Spleen (tissue), 11 donors: ENCODE data around the gene SBF1. TPM values are rescaled to one million over a fixed set of nuclear protein-coding genes. Genes with fewer than 3 reads are reported as not detected.

ENCODE experiments used
- DNase-seq: peaks from one replicate; pipeline ENCODE4 v3.0.0-alpha.2; 2020
- H3K27ac ChIP-seq, 8 donors: fragments of 200-600 bp; sonication (generic) in 7 of 8; 1 replicate in 4 of 8; 2 replicates in 4 of 8; pipeline versions ENCODE4 v1.5.0 to v1.8.0; 2016 to 2021; ENCODE audit warnings: inconsistent platforms in 4 of 8, mild to moderate bottlenecking in 4 of 8, moderate library complexity in 1 of 8
- H3K27me3 ChIP-seq, 7 donors: fragments of 200-600 bp; sonication (generic) in 6 of 7; replicated peaks in 1 of 7; 1 replicate in 4 of 7; 2 replicates in 3 of 7; pipeline versions ENCODE4 v1.5.0 to v1.8.0; 2016 to 2021; ENCODE audit warnings: inconsistent platforms in 3 of 7, mild to moderate bottlenecking in 1 of 7
- H3K36me3 ChIP-seq, 6 donors: fragments of 200-600 bp; sonication (generic) in 5 of 6; 1 replicate in 4 of 6; 2 replicates in 2 of 6; pipeline versions ENCODE4 v1.5.0 to v1.8.0; 2016 to 2021; ENCODE audit warnings: inconsistent platforms in 2 of 6
- H3K4me1 ChIP-seq, 6 donors: fragments of 200-600 bp; sonication (generic) in 5 of 6; 1 replicate in 3 of 6; 2 replicates in 3 of 6; pipeline versions ENCODE4 v1.5.0 to v1.8.0; 2016 to 2021; ENCODE audit warnings: inconsistent platforms in 3 of 6
- H3K4me3 ChIP-seq, 8 donors: fragments of 200-600 bp; sonication (generic) in 7 of 8; 1 replicate in 4 of 8; 2 replicates in 4 of 8; pipeline versions ENCODE4 v1.5.0 to v1.8.0; 2016 to 2021; ENCODE audit warnings: inconsistent platforms in 4 of 8, mild to moderate bottlenecking in 4 of 8, moderate library complexity in 2 of 8
- H3K9me3 ChIP-seq, 8 donors: fragments of 200-600 bp; sonication (generic) in 7 of 8; 1 replicate in 4 of 8; 2 replicates in 4 of 8; pipeline versions ENCODE4 v1.5.0 to v1.8.0; 2016 to 2021; ENCODE audit warnings: inconsistent platforms in 4 of 8
- CTCF ChIP-seq, 11 experiments: fragments of 200-600 bp in 7 of 11; fragments of 450-650 bp in 4 of 11; sonication (generic) in 4 of 11; IDR thresholded peaks in 8 of 11; conservative IDR thresholded peaks in 3 of 11; 1 replicate in 7 of 11; 2 replicates in 4 of 11; pipeline versions ENCODE4 v1.4.0 to v1.8.0; 2016 to 2021; ENCODE audit warnings: antibody characterized with exemption in 11 of 11, inconsistent platforms in 4 of 11, mild to moderate bottlenecking in 1 of 11
- POLR2A ChIP-seq, 3 donors: fragments of 450-650 bp; IDR thresholded peaks; one replicate each; pipeline ENCODE4 v1.5.1; 2017; ENCODE audit warnings: antibody characterized with exemption in 3 of 3, mild to moderate bottlenecking in 1 of 3
- POLR2AphosphoS5 ChIP-seq, 3 donors: sonication (generic); formaldehyde crosslinking; IDR thresholded peaks; one replicate each; pipeline ENCODE4 v1.5.1; 2017; ENCODE audit warnings: antibody characterized with exemption in 3 of 3
- WGBS, 5 donors: extraction: QIAGEN DNeasy Blood & Tissue Kit in 3 of 5; methylation state at CpG; one replicate each; pipeline versions ENCODE4 v1.1.5 to v1.1.7; 2013 to 2018; 5-methylcytosine and 5-hydroxymethylcytosine counted together
- intact Hi-C: fragments of 100-400 bp; cut with DNase I; formaldehyde crosslinking; loops from one replicate; pipeline ENCODE4 v1.15.0; 2023; ENCODE audit warnings: low total_unique reads
- polyA plus RNA-seq, 3 donors: library from polyadenylated mRNA; stranded (reverse); fragments of 200-250 nt; gene quantifications; one replicate each; pipeline ENCODE4 v1.2.1, GENCODE V29; 2013
- total RNA-seq, 7 donors: library from RNA; depleted of rRNA in 3 of 7; stranded (reverse); fragments of >200 nt in 3 of 7; fragmentation: NEBNext Ultra II Directional in 4 of 7; extraction: Animal tissue kit (Norgen Biotek cat#: 25700) in 4 of 7; gene quantifications; one replicate each; pipeline versions ENCODE4 v1.1.0 to v1.2.1, GENCODE V29; 2016 to 2021
- donor health status: healthy with polysubstance abuse.
- donor health status: DM: no; HTN: no; CAD: no; lungs with moderate emphysema.
- donor health status: DM: no; HTN: no; CAD: no.
- donor health status: Bipolar disorder and iron deficiency.
- donor health status: healthy.
- donor health status: DM: no; HTN: no; CAD: no.
- donor health status: DM: yes; HTN: yes; CAD: no.

SBF1 gene
- total and polyA plus RNA-seq, 10 donors: 35.7 to 96.9 (median 75.3) TPM

- 86 to 100% (median 94%) methylated on average over 2 to 8 of the region's 8 CpGs for WGBS, 5 donors
- Histone ChIP-seq H3K4me1 (peaks cover 3 to 23% (median 5%) of the 10 kb centered on the region in 6 donors), H3K27me3 (no peaks in the 10 kb centered on the region), H3K36me3 (peaks cover 0 to 95% (median 74%) of the 10 kb centered on the region in 6 donors), H3K9me3 (no peaks in the 10 kb centered on the region), H3K4me3 (no peak overlapping the region), H3K27ac (no peak overlapping the region)
- TF ChIP-seq POLR2AphosphoS5 (IDR thresholded peaks at IDR 0.05) (no peak), CTCF (IDR thresholded peaks at IDR 0.05 in 8 of 11, conservative IDR thresholded peaks at IDR 0.05 in 3 of 11) (no peak), POLR2A (IDR thresholded peaks at IDR 0.05) (no peak)
- intact Hi-C loops: no loop called here
- no peak for DNase-seq
Measured at GRCh38 chr22:50519151-50519550, 44.3 kb upstream of the SBF1 start.

GRCh38 chr22:50518606-50519005 lies 43.8 kb upstream of the SBF1 start:
- no peak for TF ChIP-seq CTCF (IDR thresholded peaks at IDR 0.05 in 8 of 11, conservative IDR thresholded peaks at IDR 0.05 in 3 of 11)
- TF ChIP-seq POLR2AphosphoS5 (IDR thresholded peaks at IDR 0.05): no peak
- TF ChIP-seq POLR2A (IDR thresholded peaks at IDR 0.05): no peak
- DNase-seq: no peak
- Histone ChIP-seq H3K4me3 (no peak overlapping the region), H3K4me1 (peaks cover 0 to 18% (median 0%) of the 10 kb centered on the region in 6 donors), H3K27ac (no peak overlapping the region), H3K36me3 (peaks cover 0 to 89% (median 69%) of the 10 kb centered on the region in 6 donors), H3K27me3 (no peaks in the 10 kb centered on the region), H3K9me3 (no peaks in the 10 kb centered on the region)
- intact Hi-C loops: no loop called here
- WGBS, 5 donors: 92 to 98% (median 95%) methylated on average over 5 to 7 of the region's 7 CpGs

- TF ChIP-seq POLR2A (IDR thresholded peaks at IDR 0.05) (no peak), CTCF (IDR thresholded peaks at IDR 0.05 in 8 of 11, conservative IDR thresholded peaks at IDR 0.05 in 3 of 11) (no peak), POLR2AphosphoS5 (IDR thresholded peaks at IDR 0.05) (no peak)
- no peaks in the 10 kb centered on the region for H3K9me3 ChIP-seq
- intact Hi-C loops: no loop called here
- no peak overlapping the region for H3K27ac ChIP-seq
- H3K4me1 ChIP-seq: peaks cover 0 to 13% (median 0%) of the 10 kb centered on the region in 6 donors
- no peak overlapping the region for H3K4me3 ChIP-seq
- no peak for DNase-seq
- 87 to 94% (median 90%) methylated on average over 20 of the region's 20 CpGs for WGBS, 5 donors
- peaks cover 0 to 86% (median 60%) of the 10 kb centered on the region in 6 donors for H3K36me3 ChIP-seq
- no peaks in the 10 kb centered on the region for H3K27me3 ChIP-seq
Measured at GRCh38 chr22:50517495-50518260, 42.8 kb upstream of the SBF1 start.

- Histone ChIP-seq H3K27me3 (no peaks in the 10 kb centered on the region), H3K27ac (no peak overlapping the region), H3K9me3 (no peaks in the 10 kb centered on the region), H3K4me1 (peaks cover 0 to 15% (median 0%) of the 10 kb centered on the region in 6 donors), H3K36me3 (peaks cover 0 to 84% (median 52%) of the 10 kb centered on the region in 6 donors), H3K4me3 (no peak overlapping the region)
- 79 to 87% (median 85%) methylated on average over 13 to 16 of the region's 16 CpGs for WGBS, 5 donors
- intact Hi-C loops: no loop called here
- TF ChIP-seq POLR2A (IDR thresholded peaks at IDR 0.05) (no peak), POLR2AphosphoS5 (IDR thresholded peaks at IDR 0.05) (no peak), CTCF (IDR thresholded peaks at IDR 0.05 in 8 of 11, conservative IDR thresholded peaks at IDR 0.05 in 3 of 11) (no peak)
- no peak for DNase-seq
Measured at GRCh38 chr22:50516891-50517290, 42.1 kb upstream of the SBF1 start.
